K562 (cell line): Measurements from ENCODE around the gene KLHL18. TPM values are rescaled to one million over a fixed set of nuclear protein-coding genes. Genes with fewer than 3 reads are reported as not detected.
A peak's percentile ranks its signal among the peaks of the same experiment; 100 is the strongest.

ENCODE experiments used
- ATAC-seq: fragments of 200-7000 bp; cut with Tn5 transposase; 3 replicates; pipeline ENCODE4 v1.9.1; 2020; ENCODE audit warnings: moderate library complexity
- BruUV-seq: library from RNA; stranded (reverse); fragments of 400-500 nt; replicated peaks from 2 replicates; lab custom pipeline; 2021; lab: Mats Ljungman, UMichigan
- CTCF ChIA-PET: fragments of 300-600 bp; formaldehyde crosslinking; extraction: SDS; loops from one replicate; lab custom pipeline; 2021; ENCODE audit warnings: low intra/inter-chr PET ratio; lab: Yijun Ruan, JAX
- POLR2A ChIA-PET: fragments of 300-600, 350-650 bp; sonication (Branson Sonifier 250); formaldehyde crosslinking; extraction: SDS; loops from one replicate; lab custom pipeline; 2021; ENCODE audit warnings: antibody characterized with exemption, inconsistent platforms; lab: Yijun Ruan, JAX
- DNase-seq, 4 experiments: peaks; one replicate each; pipeline versions ENCODE4 v3.0.0 to v3.0.0-alpha.2; 2011 to 2018; ENCODE audit warnings: low spot score in 3 of 4, mixed read lengths in 3 of 4; ENCODE audit errors: extremely low read depth in 1 of 4
- FAIRE-seq: peaks from 2 replicates; lab custom pipeline; 2011; peaks lifted over from hg19 to GRCh38; lab: Jason Lieb, UNC
- H2AFZ ChIP-seq: 2 replicates; pipeline ENCODE4 v1.6.0; 2011; ENCODE audit warnings: low read depth, low read length, control low read depth, inconsistent platforms
- H3K27ac ChIP-seq: fragments of 200-600 bp; 3 replicates; pipeline ENCODE4 v1.8.0; 2011; ENCODE audit warnings: low read depth, mild to moderate bottlenecking, control low read depth, inconsistent platforms, low read length, moderate library complexity, mixed read lengths; ENCODE audit errors: extremely low read depth
- H3K27me3 ChIP-seq, 2 experiments: fragments of 300-600 bp in 1 of 2; 2 replicates in 1 of 2; 3 replicates in 1 of 2; pipeline versions ENCODE4 v1.6.0 to v1.8.0; 2011; ENCODE audit warnings: inconsistent platforms in 2 of 2, low read length in 2 of 2, mild to moderate bottlenecking in 1 of 2, mixed read lengths in 1 of 2, moderate library complexity in 1 of 2; ENCODE audit not compliant: control insufficient read depth in 2 of 2, insufficient read depth in 2 of 2
- H3K36me3 ChIP-seq: fragments of 300-600 bp; 3 replicates; pipeline ENCODE4 v1.8.0; 2011; ENCODE audit warnings: mild to moderate bottlenecking, low read length, inconsistent platforms; ENCODE audit not compliant: control insufficient read depth, insufficient read depth
- H3K4me1 ChIP-seq, 2 experiments: fragments of 200-600 bp in 1 of 2; replicated peaks in 1 of 2; 2 replicates in 1 of 2; 3 replicates in 1 of 2; pipeline versions ENCODE4 v1.5.1 to v1.8.0; 2011; ENCODE audit warnings: inconsistent platforms in 2 of 2, low read length in 2 of 2, mild to moderate bottlenecking in 1 of 2, mixed read lengths in 1 of 2, moderate library complexity in 1 of 2; ENCODE audit not compliant: control insufficient read depth in 2 of 2, insufficient read depth in 2 of 2
- H3K4me2 ChIP-seq: 2 replicates; pipeline ENCODE4 v1.6.1; 2011; ENCODE audit warnings: low read length, control low read depth, inconsistent platforms, mixed read lengths; ENCODE audit not compliant: insufficient read depth
- H3K4me3 ChIP-seq: fragments of 200-600 bp; sonication (generic), shearing (Covaris generic); 2 replicates; pipeline ENCODE4 v1.5.1; 2016; ENCODE audit warnings: control low read depth, inconsistent platforms
- H3K79me2 ChIP-seq: fragments of 200-600 bp; 3 replicates; pipeline ENCODE4 v1.8.0; 2011; ENCODE audit warnings: low read length, inconsistent platforms; ENCODE audit not compliant: control insufficient read depth, insufficient read depth
- H3K9ac ChIP-seq, 2 experiments: 2 replicates each; pipeline versions ENCODE4 v1.6.0 to v1.6.1; 2011; ENCODE audit warnings: low read depth in 2 of 2, low read length in 2 of 2, control low read depth in 1 of 2, inconsistent platforms in 1 of 2, mild to moderate bottlenecking in 1 of 2, mixed read lengths in 1 of 2; ENCODE audit not compliant: insufficient read depth in 1 of 2
- H3K9me1 ChIP-seq: one replicate; pipeline ENCODE4 v1.6.0; 2011; ENCODE audit warnings: inconsistent platforms, mild to moderate bottlenecking, low read length, moderate library complexity; ENCODE audit not compliant: control insufficient read depth, insufficient read depth
- H3K9me3 ChIP-seq: replicated peaks from 2 replicates; pipeline ENCODE4 v1.5.1; 2011; ENCODE audit warnings: low read depth, low read length, inconsistent platforms; ENCODE audit not compliant: control insufficient read depth, insufficient read depth
- H4K20me1 ChIP-seq: replicated peaks from 2 replicates; pipeline ENCODE4 v1.6.1; 2011; ENCODE audit warnings: low read length, inconsistent platforms, mixed read lengths; ENCODE audit not compliant: control insufficient read depth, insufficient read depth
- ATF2 ChIP-seq: sonication (generic); formaldehyde crosslinking; IDR thresholded peaks from 2 replicates; pipeline ENCODE4 v1.8.1; 2022; ENCODE audit warnings: missing genetic modification reagents
- CBX2 ChIP-seq: fragments of 200-600 bp; sonication (generic); IDR thresholded peaks from one replicate; pipeline ENCODE4 v1.6.1; 2012; ENCODE audit warnings: mild to moderate bottlenecking, low read length, inconsistent platforms; ENCODE audit not compliant: insufficient read depth, poor library complexity, severe bottlenecking
- CTCF ChIP-seq, 3 experiments: IDR thresholded peaks in 2 of 3; conservative IDR thresholded peaks in 1 of 3; 2 replicates each; pipeline ENCODE4 v1.5.1; 2011 to 2012; ENCODE audit warnings: low read length in 3 of 3, mild to moderate bottlenecking in 3 of 3, control low read depth in 2 of 3, improper control_type of control experiment in 1 of 3, inconsistent platforms in 1 of 3, low read depth in 1 of 3, mixed read lengths in 1 of 3, moderate library complexity in 1 of 3; ENCODE audit not compliant: insufficient read depth in 2 of 3
- CTCFL ChIP-seq: IDR thresholded peaks from 2 replicates; pipeline ENCODE4 v1.6.1; 2011; ENCODE audit warnings: borderline replicate concordance, low read depth, mild to moderate bottlenecking, moderate library complexity, low read length; ENCODE audit not compliant: insufficient read depth, poor library complexity, severe bottlenecking
- ELK3 ChIP-seq: fragments of 450-650 bp; formaldehyde crosslinking; IDR thresholded peaks from 2 replicates; pipeline ENCODE4 v1.4.0; 2020; ENCODE audit warnings: mild to moderate bottlenecking
- MIER1 ChIP-seq: fragments of 450-650 bp; IDR thresholded peaks from 2 replicates; pipeline ENCODE4 v1.6.1; 2016; ENCODE audit warnings: antibody characterized with exemption, mild to moderate bottlenecking, low read depth
- SIN3A ChIP-seq, 2 experiments: fragments of 150-350 bp in 1 of 2; IDR thresholded peaks; 2 replicates each; pipeline ENCODE4 v1.6.1; 2011 to 2016; ENCODE audit warnings: borderline replicate concordance in 2 of 2, low read depth in 2 of 2, low read length in 2 of 2, mild to moderate bottlenecking in 2 of 2, moderate library complexity in 2 of 2; ENCODE audit not compliant: control insufficient read depth in 1 of 2
- SRSF1 ChIP-seq: fragments of 200-400 bp; formaldehyde crosslinking; IDR thresholded peaks from 2 replicates; pipeline ENCODE4 v1.6.1; 2017; ENCODE audit warnings: mild to moderate bottlenecking, low read depth, low read length, moderate library complexity
- USF1 ChIP-seq: sonication (generic); formaldehyde crosslinking; IDR thresholded peaks from 2 replicates; pipeline ENCODE4 v1.9.0; 2022; ENCODE audit warnings: mild to moderate bottlenecking, missing genetic modification reagents
- WGBS: fragments of 100-300 bp; shearing (Covaris generic); methylation state at CpG from one replicate; pipeline ENCODE4 v1.1.6; 2016; ENCODE audit warnings: low coverage, mixed read lengths; ENCODE audit not compliant: insufficient coverage; ENCODE audit errors: missing lambda C conversion rate; 5-methylcytosine and 5-hydroxymethylcytosine counted together
- in situ Hi-C: fragments of 300-500 bp; cut with MboI; formaldehyde crosslinking; loops from 4 replicates; pipeline ENCODE4 v1.15.0; 2018; ENCODE audit warnings: inconsistent platforms, mixed read lengths
- intact Hi-C: fragments of 100-400 bp; cut with micrococcal nuclease; formaldehyde crosslinking; loops from 2 replicates; pipeline ENCODE4 v1.14.2; 2022
- polyA plus RNA-seq, 8 experiments: library from polyadenylated mRNA; depleted of rRNA in 4 of 8; stranded (reverse) in 5 of 8; unstranded in 3 of 8; fragments of >200 nt; fragmentation: Nextera tagmentation in 2 of 8; fragmentation: Illumina TruSeq in 1 of 8; extraction: Ambion mirVana in 2 of 8; extraction: Trizol in 1 of 8; gene quantifications; 2 replicates each; pipeline versions ENCODE4 v1.2.1 to v1.2.3, GENCODE V29; 2011 to 2014; ENCODE audit warnings: inconsistent platforms in 1 of 8, missing spikeins in 1 of 8
- total RNA-seq, 7 experiments: library from RNA; depleted of rRNA in 6 of 7; stranded (reverse); fragments of >200 nt in 6 of 7; fragmentation: Illumina TruSeq in 2 of 7; extraction: Trizol in 2 of 7; gene quantifications; 2 replicates each; pipeline versions ENCODE4 v1.2.1 to v1.2.3, GENCODE V29; 2011 to 2021; ENCODE audit warnings: low replicate concordance in 1 of 7

Gene KLHL18
- total and polyA plus RNA-seq, 9 of the 15 experiments (the other 6 are each of a cell fraction or from before 2014, with no cell fraction given): 26.7 to 97.5 (median 48.7) TPM

- DNase-seq: peak in 3 of 4 experiments; percentile 28 to 63 (median 57)
- peaks cover 0 to 8% of the 10 kb centered on the region in 2 experiments; a peak in 2 of 5 replicates for H3K27me3 ChIP-seq
- peak; percentile 43 for ATAC-seq
- no peaks in the 10 kb centered on the region for H3K9me1 ChIP-seq
- FAIRE-seq: no peak
- peak overlapping the region; percentile 74 for H2AFZ ChIP-seq
- POLR2A ChIA-PET: interaction anchor here (0.8 to 1.1 kb wide), 3 partner anchors 10 to 32 kb away, joined by 3 to 4 read pairs (median 3); no protein-coding TSS in a partner anchor
- H3K9me3 ChIP-seq: no peaks in the 10 kb centered on the region
- no peak overlapping the region; a peak in 1 of 4 replicates for H3K9ac ChIP-seq
- CTCF ChIA-PET: no interaction called here
- H3K4me1 ChIP-seq: peaks cover 0 to 4% of the 10 kb centered on the region in 2 experiments; a peak in 3 of 5 replicates
- in situ Hi-C loops (no loop called here), intact Hi-C loops (no loop called here)
- no TSS peak for BruUV-seq
- H3K36me3 ChIP-seq: no peaks in the 10 kb centered on the region
- peaks cover 5% of the 10 kb centered on the region; the same call in 1 of the 2 replicates for H4K20me1 ChIP-seq
- WGBS: 41% methylated on average over 10 of the region's 10 CpGs
- no peak overlapping the region for H3K27ac ChIP-seq
- TF ChIP-seq ATF2 (CRISPR knock-in tag) (no peak), CBX2 (no peak), SIN3A (IDR thresholded peaks at IDR 0.05; ENCODE audit: borderline replicate concordance in 2 of 2, control insufficient read depth in 1 of 2, low read depth in 2 of 2, low read length in 2 of 2) (no peak), CTCFL (peak; percentile 29), SRSF1 (no peak), ELK3 (no peak), MIER1 (no peak), CTCF (IDR thresholded peaks at IDR 0.05 in 2 of 3, conservative IDR thresholded peaks at IDR 0.05 in 1 of 3; ENCODE audit: insufficient read depth in 2 of 3, low read depth in 1 of 3, low read length in 3 of 3) (0 out of 6 replicates have a peak, but pooled peaks of 1 of the 3 experiments have one; percentile 10), USF1 (CRISPR knock-in tag) (peak; percentile 28; the same call in 1 of the 2 replicates)
- no peak overlapping the region for H3K4me3 ChIP-seq
- no peak overlapping the region for H3K4me2 ChIP-seq
- no peaks in the 10 kb centered on the region for H3K79me2 ChIP-seq
These were observed 38.1 kb upstream of the KLHL18 start for GRCh38 chr3:47244531-47245100.
